ENCODE data around the gene NEXMIF. TPM values are rescaled to one million over a fixed set of nuclear protein-coding genes. Genes with fewer than 3 reads are reported as not detected.
"Not testable (repeated sequence)": the region's sequence is repeated elsewhere in the genome, so short reads cannot be mapped to it uniquely, and the experiment has no call there.

The NEXMIF gene
- total RNA-seq, 1 donor from 2014 or later: under 0.01 TPM

GRCh38 chrX:74922922-74923543, 2.2 kb downstream of the NEXMIF start:
- no peak overlapping the region for H3K4me3 ChIP-seq (ENCODE audit: low read depth, low read length)
- DNase-seq (ENCODE audit: low read depth): no peak
- TF ChIP-seq CTCF (conservative IDR thresholded peaks at IDR 0.05; ENCODE audit: low read depth, low read length): no peak

- no peak overlapping the region for H3K4me3 ChIP-seq (ENCODE audit: low read depth, low read length)
- no peak for DNase-seq (ENCODE audit: low read depth)
- no peak for TF ChIP-seq CTCF (conservative IDR thresholded peaks at IDR 0.05; ENCODE audit: low read depth, low read length)
Observed at GRCh38 chrX:74911494-74911893, 13.8 kb downstream of the NEXMIF start.

GRCh38 chrX:74906417-74906816, 18.8 kb downstream of the NEXMIF start:
- TF ChIP-seq CTCF (conservative IDR thresholded peaks at IDR 0.05; ENCODE audit: low read depth, low read length): no peak
- no peak overlapping the region for H3K4me3 ChIP-seq (ENCODE audit: low read depth, low read length)
- no peak for DNase-seq (ENCODE audit: low read depth)

GRCh38 chrX:74902806-74903205, 22.4 kb downstream of the NEXMIF start:
- no peak for TF ChIP-seq CTCF (conservative IDR thresholded peaks at IDR 0.05; ENCODE audit: low read depth, low read length)
- no peak for DNase-seq (ENCODE audit: low read depth)
- H3K4me3 ChIP-seq (ENCODE audit: low read depth, low read length): no peak overlapping the region

- H3K4me3 ChIP-seq (ENCODE audit: low read depth, low read length): no peak overlapping the region
- TF ChIP-seq CTCF (conservative IDR thresholded peaks at IDR 0.05; ENCODE audit: low read depth, low read length): no peak
- no peak for DNase-seq (ENCODE audit: low read depth)
Observed at GRCh38 chrX:74892561-74892960, 32.7 kb downstream of the NEXMIF start.

GRCh38 chrX:74890676-74891430, 34.4 kb downstream of the NEXMIF start:
- no peak for TF ChIP-seq CTCF (conservative IDR thresholded peaks at IDR 0.05; ENCODE audit: low read depth, low read length)
- DNase-seq (ENCODE audit: low read depth): no peak
- H3K4me3 ChIP-seq (ENCODE audit: low read depth, low read length): no peak overlapping the region

GRCh38 chrX:74882383-74882782, 42.9 kb downstream of the NEXMIF start:
- not testable (repeated sequence) for H3K4me3 ChIP-seq (ENCODE audit: low read depth, low read length); DNase-seq (ENCODE audit: low read depth)
